GM18508 (cell line): ENCODE measurements around the gene CUEDC2.

Source experiments
- ATAC-seq: cut with Tn5 transposase; IDR thresholded peaks from one replicate; pipeline ENCODE4 v1.9.1; 2021; ENCODE audit warnings: moderate number of reproducible peaks; ENCODE audit not compliant: insufficient read depth, unreplicated experiment

Gene CUEDC2

DNA sequence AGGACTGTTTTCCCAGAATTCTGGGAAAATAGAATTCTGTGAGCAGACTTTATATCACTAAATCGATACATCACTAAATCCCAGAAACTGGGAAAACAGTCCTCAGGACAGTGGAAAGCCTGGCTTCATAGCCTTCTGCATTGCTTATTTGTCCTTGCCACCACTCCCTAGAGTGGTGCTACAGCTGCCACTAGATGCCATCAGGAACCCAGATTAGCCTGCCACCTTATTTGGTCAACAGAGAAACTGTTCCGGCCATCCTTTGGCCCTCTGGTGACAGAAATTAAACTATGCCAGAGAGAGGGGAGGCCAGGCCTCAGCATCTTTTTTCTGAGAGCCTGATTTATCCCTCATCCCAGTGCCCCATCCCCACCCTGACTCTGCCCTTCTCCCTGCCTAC, 56.5 kb downstream of the CUEDC2 start:
- no peak for ATAC-seq

DNA sequence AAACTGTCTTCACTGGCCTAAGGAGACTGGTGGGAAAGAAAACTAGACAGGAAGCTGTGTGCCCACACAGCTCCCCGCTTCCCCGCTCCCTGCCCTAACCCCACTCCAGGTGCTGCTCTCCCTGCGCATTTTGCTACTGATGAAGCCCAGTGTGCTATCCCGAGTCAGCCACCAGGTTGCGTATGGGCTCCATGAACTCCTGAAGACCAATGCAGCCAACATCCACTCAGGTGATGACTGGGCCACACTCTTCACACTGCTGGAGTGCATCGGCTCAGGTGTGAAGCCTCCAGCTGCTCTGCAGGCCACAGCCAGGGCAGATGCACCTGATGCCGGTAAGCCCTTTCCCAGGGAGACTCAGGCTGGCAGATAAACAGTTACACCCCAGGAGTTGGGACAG, 57.1 kb downstream of the CUEDC2 start:
- no peak for ATAC-seq
